NCI-H345 treated with DMSO at 0.1 percent for 48 hours (cell line): Measurements from ENCODE around the gene PCDHA1.
"Not testable (repeated sequence)": the region's sequence is repeated elsewhere in the genome, so short reads cannot be mapped to it uniquely, and the experiment has no call there.

Source experiments
- DNase-seq: peaks from one replicate; lab custom pipeline; 2025; ENCODE audit not compliant: unreplicated experiment; lab: John Stamatoyannopoulos, UW

Gene PCDHA1

GRCh38 chr5:140808241-140808888, 22.4 kb downstream of the PCDHA1 start:
- DNase-seq, result not testable (repeated sequence)

- no peak for DNase-seq
Measured at GRCh38 chr5:140808889-140809291, 22.9 kb downstream of the PCDHA1 start.

GRCh38 chr5:140821375-140822280, 35.7 kb downstream of the PCDHA1 start, which contains the start of gene PCDHA5:
PCDHA5 (plus strand) TSS chr5:140821613.
- DNase-seq, result peak; percentile 58

GRCh38 chr5:140822281-140822629, 36.3 kb downstream of the PCDHA1 start:
- DNase-seq, result no peak

- DNase-seq, result not testable (repeated sequence)
Measured at GRCh38 chr5:140822969-140823368, 37.0 kb downstream of the PCDHA1 start.

- no peak for DNase-seq
Measured at GRCh38 chr5:140823475-140823874, 37.5 kb downstream of the PCDHA1 start.

GRCh38 chr5:140827704-140828361, 41.9 kb downstream of the PCDHA1 start, which contains the start of gene PCDHA6:
PCDHA6 (plus strand) TSS chr5:140827960; CDS start chr5:140828092, 132 bp downstream.
- DNase-seq, result no peak

- no peak for DNase-seq
Measured at GRCh38 chr5:140828362-140828737, 42.4 kb downstream of the PCDHA1 start.

- not testable (repeated sequence) for DNase-seq
Measured at GRCh38 chr5:140829511-140830501, 43.9 kb downstream of the PCDHA1 start.

GRCh38 chr5:140833993-140834392, 48.1 kb downstream of the PCDHA1 start, which contains the start of gene PCDHA7:
PCDHA7 (plus strand) TSS chr5:140834269; CDS start chr5:140834384, 115 bp downstream.
- DNase-seq, result peak; percentile 16

GRCh38 chr5:140834439-140835008, 48.6 kb downstream of the PCDHA1 start:
- DNase-seq, result not testable (repeated sequence)

GRCh38 chr5:140835622-140836510, 49.9 kb downstream of the PCDHA1 start:
- no peak for DNase-seq

- no peak for DNase-seq
Measured at GRCh38 chr5:140840978-140841962, 55.3 kb downstream of the PCDHA1 start, which contains the start of gene PCDHA8. PCDHA8 (plus strand) TSS chr5:140841187; CDS start chr5:140841322, 135 bp downstream.

- no peak for DNase-seq
Measured at GRCh38 chr5:140842798-140843733, 57.1 kb downstream of the PCDHA1 start.

- not testable (repeated sequence) for DNase-seq
Measured at GRCh38 chr5:140848139-140849102, 62.5 kb downstream of the PCDHA1 start, which contains the start of gene PCDHA9. PCDHA9 (plus strand) TSS chr5:140848382; CDS start chr5:140848496, 114 bp downstream.
